Vagina (tissue), 2 donors: ENCODE results near the gene TNFRSF6B.

ENCODE experiments used
- CTCF ChIP-seq, 3 experiments: fragments of 450-650 bp in 2 of 3; fragments of 200-600 bp in 1 of 3; sonication (generic) in 1 of 3; IDR thresholded peaks; one replicate each; pipeline ENCODE4 v1.5.1; 2017 to 2019; ENCODE audit warnings: antibody characterized with exemption in 3 of 3, mild to moderate bottlenecking in 2 of 3, moderate library complexity in 2 of 3
- POLR2AphosphoS5 ChIP-seq, 2 donors: sonication (generic); formaldehyde crosslinking; IDR thresholded peaks; one replicate each; pipeline ENCODE4 v1.9.0; 2017; ENCODE audit warnings: antibody characterized with exemption in 2 of 2, mild to moderate bottlenecking in 2 of 2, low read depth in 1 of 2; ENCODE audit not compliant: insufficient read depth in 1 of 2

DNA sequence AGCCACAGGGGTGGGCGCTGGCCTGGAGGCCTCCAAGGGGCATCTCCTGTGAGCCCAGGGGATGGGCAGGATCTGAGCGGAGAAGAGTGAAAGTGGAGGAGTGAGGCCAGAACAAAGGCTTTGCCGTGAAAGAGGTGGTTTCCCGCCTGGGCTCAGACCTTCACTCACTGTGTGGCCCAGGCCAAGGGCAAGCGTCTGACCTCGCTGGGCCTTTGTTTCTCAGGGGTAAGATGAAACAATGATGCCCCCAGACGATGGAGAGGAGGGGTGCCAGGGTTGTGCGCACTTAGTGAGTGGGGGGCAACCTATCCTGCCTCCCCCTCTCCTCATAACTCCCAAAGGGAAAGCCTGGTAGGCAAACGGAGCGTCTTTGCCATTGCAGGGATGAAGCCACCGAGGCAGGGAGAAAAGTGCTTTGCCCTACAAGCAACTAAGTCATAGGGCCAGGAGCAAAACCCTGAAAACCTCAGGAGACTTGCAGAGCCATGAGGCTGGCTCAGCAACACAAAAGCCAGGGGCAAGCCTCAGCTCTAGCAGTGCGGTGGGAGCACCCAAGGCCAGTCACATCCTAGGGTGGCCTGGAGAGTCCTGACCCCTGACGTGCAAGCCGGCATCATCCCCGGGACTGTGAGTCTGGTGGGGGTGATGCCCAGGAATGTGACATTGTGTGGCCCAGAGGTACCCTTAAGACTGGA lies 42.3 kb upstream of the TNFRSF6B start:
- TF ChIP-seq POLR2AphosphoS5 (IDR thresholded peaks at IDR 0.05; ENCODE audit: insufficient read depth in 1 of 2, low read depth in 1 of 2) (no peak), CTCF (IDR thresholded peaks at IDR 0.05) (no peak)
